Activated CD4-positive, alpha-beta T cell treated with anti-CD3 and anti-CD28 coated beads for 1 hour (primary cell): Measurements from ENCODE around the gene AP3B1.
"Not testable (repeated sequence)": the region's sequence is repeated elsewhere in the genome, so short reads cannot be mapped to it uniquely, and the experiment has no call there.

Source experiments
- DNase-seq: peaks from one replicate; pipeline ENCODE4 v3.0.0-alpha.2; 2020

AP3B1 gene

DNA sequence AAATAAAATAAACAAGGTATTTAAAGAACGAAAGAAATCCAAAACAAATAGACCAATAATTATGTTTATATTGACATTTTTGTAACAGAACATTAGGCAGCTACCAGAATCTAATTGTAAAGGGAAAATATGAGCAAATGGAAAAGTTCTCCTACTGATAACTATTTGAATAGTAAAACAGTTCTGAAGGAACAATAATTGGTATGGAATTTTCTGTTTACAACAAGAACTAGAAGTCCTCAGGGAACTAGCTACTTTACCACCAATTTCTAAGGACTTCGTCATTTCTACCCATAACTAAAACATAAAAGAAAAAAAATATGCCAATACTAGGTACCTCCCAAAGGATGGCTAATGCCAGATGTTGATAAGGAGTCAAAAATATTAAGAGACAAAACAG lies 58.5 kb downstream of the AP3B1 start:
- DNase-seq: no peak

DNA sequence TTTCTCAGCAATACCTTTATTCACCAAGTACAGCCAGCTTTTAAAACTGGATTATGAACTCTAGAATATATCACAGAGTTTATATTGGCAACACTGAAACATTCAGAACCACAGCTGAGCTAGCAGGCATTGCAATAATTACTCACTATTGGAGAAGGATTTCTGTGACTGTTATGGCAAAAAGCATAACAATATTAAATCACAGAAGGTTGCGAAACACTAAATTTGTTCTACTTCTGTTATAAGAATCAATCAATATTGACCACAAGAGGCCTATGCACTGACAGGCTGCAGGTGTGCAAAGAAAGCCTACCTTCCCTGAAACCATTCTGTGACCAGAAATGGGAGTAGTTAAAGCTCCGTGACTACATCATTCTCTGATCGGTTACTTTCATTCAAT lies 59.2 kb downstream of the AP3B1 start:
- DNase-seq: no peak

DNA sequence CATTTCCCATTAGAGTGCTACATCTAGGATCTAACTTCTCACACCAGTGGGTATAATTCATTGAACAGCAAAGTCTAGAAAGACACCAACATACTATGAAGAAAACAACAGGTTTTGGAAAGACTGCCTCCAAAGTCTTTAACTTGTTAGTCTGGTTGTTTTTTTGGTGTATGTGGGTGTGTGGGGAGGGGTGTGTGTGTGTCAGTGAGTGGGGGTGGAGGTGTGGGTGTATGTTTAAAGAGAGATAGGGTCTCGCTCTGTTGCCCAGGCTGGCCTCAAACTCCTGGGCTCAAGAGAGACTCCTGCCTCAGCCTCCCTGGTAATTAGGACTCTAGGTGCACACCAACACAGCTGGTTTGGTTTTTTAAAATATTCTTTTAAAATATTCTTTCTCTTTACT lies 59.7 kb downstream of the AP3B1 start:
- DNase-seq: no peak

DNA sequence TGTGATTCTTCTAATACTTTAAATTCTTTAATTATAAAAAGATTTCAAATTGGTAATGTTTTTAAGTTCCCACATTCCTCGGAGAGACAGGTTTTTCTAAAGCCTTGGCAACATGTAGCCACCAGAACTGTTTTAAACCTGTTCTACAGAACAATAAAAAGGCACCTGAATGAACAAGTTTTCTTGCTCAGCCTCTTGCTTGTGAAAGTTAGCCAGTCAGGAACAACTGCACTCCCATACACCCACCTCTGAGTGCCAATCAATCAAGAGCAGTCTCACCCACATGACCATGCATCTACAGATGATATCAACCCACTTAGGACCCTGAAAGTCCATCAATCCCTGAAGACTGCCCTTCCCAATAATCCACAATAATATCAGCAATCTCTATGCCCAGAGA lies 62.3 kb downstream of the AP3B1 start:
- DNase-seq: no peak

DNA sequence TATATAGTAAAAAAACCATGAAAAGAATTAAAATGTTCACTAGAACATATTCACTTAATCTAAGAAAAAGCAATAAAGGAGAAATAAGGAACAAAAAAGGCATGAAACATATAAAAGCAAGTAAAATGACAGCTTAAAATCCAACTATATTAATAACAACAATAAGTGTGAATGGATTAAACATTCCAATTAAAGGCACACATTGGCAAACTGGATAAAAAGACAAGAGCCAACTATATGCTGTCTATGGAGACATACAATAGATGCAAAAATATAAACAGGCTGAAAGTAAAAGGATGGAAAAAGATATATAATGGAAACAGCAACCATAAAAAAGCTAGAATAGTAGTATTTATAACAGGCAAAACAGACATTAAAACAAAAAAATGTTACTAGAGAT lies 70.1 kb downstream of the AP3B1 start:
- DNase-seq: no peak

DNA sequence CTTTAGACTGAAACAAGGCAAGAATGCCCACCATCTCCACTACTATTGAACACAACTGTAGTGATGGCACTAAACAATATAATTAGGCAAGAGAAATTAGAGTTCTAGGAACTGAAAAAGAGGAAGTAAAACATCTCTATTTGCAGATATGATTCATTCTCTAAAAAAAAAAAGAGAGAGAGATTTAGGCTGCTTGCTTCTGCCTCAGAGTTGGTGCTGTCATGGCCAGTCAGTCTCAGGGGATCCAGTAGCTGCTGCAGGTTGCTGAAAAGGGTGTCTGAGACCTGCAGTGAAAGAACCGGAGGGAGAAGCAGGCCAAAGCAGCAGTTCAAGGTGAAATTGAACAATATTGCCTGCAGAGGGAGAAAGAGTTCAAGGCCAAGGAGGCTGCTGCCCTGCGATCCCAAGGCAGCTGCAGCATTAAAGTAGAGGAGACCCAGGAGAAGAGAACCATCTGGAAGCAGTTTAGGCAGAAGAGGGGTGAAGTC lies 72.5 kb downstream of the AP3B1 start:
- no peak for DNase-seq

DNA sequence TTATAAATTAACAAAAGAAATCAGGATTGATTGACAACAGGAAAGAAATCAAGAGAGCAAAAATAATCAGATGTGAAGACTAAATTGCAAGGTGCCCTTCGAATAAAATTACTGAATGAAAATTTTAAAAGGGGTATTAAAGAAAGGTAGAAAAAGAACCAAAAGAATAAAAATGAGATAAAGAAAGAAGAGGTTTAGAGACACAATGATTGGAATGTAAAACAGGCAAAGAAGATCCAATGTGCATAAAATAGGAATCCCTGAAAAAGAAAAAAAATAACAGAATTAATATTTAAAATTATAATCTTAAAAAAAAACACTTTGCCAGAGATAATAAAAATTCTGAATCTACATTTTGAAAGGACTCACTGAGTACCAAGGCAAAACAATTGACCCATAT lies 73.0 kb downstream of the AP3B1 start:
- no peak for DNase-seq

DNA sequence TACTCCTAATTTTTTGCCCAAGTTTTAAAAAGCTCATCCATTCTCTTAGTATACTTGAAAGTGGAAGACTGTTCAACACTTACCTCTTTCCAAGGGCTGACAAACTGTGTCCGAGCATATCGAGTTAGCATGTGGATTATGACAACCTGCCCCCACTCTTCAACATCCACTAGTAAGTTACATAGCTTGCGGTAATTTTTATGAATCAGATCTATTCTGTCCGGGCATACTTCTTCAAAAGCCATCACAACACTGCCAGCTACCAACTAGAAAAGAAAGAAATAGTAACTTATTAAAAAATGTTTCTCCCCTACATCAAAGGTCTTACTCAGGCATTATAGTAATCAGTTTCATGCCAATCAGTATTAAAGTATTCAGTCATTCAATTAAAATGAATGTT lies 78.5 kb downstream of the AP3B1 start:
- DNase-seq: no peak

DNA sequence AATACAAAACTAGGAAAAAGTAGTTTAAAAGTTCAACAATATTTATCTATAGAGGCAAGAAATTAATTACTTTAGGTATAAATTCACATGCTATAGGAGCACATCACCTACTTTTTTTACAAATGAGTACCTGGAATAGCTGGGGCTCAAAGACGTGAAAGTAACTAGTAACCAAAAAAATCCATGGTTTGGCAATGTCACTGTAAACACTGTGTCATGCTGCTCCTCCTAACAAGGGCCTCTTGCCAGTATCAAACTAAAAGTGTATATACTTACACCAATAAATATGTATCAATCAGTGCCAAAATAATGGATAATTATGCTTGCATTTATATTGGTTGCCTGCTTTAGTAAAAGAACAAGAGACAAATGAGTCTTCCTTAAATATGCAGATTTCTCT lies 78.9 kb downstream of the AP3B1 start:
- DNase-seq: no peak

DNA sequence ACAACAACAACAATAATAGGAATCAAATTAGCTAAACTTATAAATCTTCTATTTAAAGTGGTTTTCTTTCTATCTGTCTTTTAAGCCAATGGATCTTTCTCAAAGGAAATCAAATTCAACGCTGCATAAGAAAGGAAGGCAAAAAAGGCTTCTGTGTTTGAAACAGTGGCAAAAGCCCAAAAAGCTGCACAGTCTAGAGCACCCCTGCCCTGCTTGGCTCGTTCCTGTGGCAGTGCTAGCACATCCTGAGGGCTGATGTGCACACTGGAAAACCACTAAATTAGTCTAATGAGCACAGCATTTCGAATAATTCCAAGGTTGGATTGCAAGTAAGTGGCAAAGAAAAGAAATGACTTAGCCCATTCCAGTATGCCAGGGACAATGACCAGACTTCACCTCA lies 80.7 kb downstream of the AP3B1 start:
- DNase-seq: no peak

DNA sequence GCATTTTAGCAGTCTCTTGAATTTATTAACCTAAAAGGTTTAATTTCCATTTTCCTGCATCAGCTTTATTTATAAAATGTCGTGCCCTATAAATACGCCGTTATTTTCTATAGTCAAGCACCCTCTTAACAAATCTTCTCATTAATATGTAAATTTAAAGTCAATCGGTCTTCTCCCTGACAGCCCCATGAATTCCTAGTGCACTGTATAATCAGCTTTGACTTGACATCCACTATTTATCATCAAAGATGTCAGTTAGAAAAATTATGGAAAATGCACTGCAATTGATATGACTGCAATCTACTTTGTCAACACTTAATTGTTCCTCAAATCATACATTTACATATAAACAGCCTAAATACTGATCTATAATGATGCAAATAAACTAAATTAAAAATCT lies 83.4 kb downstream of the AP3B1 start:
- no peak for DNase-seq

DNA sequence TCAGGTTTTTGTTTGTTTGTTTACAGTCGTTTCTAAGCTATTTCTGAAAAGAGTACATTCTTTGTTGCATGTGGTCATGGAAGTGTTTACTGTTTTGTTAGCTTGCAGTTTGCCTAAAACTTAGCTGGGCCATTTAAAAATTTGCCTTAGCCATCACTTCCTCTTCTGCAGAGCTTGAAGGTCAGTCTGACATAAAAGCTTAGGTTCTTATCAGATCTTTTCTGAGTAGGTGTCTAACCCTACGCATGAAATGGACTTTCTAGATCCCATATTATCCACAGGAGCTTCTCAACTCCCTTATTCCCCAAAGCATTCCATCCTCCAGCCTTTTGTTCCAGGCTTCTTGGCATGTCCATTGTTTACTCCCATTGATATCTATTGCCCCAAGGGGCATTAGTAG lies 90.3 kb downstream of the AP3B1 start:
- no peak for DNase-seq

DNA sequence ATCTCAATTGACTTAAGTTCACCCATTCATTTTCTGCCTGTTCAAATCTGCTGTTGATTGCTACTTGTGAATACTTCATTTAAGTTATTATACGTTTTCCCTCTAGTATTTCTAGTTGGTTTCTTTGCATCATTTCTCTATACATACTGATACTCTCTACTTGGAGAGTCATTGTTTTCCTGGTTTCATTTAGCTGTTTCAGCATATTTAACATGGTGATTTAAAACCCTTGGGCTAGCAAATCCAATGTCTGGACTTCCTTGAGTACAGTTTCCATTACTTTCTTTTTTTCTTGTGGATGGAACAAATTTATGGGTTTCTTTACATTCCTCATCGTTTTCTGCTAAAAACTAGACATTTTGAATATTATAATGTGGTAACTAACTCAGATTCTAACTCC lies 90.7 kb downstream of the AP3B1 start:
- DNase-seq: no peak

DNA sequence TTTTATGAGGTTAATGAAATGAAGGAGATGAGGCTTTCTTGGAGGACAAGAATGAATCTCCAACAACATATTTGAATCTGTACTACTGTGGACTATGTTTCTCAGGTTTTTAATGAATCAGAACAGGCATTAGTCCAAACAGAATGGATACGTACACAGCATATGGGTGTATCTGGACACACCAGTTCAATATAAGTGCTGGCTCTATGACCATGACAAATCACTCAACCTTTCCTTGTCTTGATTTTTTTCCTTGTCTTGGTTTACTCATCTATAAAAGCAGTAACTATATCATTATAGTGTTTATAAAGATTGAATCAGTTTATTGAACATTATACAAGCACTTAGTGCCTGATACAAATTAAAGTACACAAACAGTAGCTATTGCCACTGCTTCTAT lies 104.1 kb downstream of the AP3B1 start:
- DNase-seq: no peak

DNA sequence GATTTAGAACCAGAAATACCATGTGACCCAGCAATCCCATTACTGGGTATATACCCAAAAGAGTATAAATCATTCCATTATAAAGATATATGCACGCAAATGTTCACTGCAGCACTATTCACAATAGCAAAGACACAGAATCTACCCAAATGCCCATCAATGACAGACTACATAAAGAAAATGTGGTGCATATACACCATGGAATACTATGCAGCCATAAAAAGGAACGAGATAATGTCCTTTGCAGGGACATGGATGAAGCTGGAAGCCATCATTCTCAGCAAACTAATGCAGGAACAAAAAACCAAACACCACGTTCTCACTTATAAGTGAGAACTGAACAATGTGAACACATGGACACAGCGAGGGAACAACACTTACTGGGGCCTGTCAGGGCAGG lies 105.8 kb downstream of the AP3B1 start:
- not testable (repeated sequence) for DNase-seq

DNA sequence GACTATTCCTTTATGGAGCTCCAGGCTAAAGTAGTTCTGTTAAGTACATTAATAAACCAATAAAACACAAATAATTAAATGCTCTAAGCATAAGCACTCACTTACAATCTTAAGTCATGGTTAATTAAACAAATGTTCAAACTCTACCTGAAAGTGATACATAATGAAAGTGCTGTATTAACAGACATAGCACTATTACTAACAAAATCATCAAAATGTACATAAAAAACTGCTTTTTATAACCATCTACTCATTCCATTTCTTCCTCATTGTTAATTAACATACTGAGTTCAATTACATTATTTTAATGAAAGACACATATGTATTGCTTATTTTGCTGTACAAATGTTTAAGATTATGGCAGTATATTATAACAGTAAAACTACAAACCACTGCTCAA lies 107.3 kb downstream of the AP3B1 start:
- DNase-seq: no peak

DNA sequence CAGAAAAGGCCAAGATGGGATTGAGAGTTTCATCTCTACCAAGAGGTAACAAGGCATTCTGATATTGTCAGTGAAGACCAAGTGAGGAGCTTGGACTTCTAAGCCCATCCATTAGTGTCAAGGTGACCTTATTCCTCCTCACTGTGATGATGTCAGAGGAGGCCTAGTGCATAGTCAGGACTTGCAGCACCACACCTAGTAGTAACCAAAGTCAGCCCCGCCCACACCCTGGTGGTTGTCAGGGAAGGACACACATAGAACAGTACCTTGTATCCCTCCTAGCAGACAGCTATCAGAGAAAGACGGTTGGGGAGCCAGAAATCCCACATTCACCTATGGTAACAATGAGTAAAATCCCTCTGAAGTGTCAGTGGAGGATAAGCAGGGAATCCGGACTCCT lies 111.7 kb downstream of the AP3B1 start:
- DNase-seq: no peak

DNA sequence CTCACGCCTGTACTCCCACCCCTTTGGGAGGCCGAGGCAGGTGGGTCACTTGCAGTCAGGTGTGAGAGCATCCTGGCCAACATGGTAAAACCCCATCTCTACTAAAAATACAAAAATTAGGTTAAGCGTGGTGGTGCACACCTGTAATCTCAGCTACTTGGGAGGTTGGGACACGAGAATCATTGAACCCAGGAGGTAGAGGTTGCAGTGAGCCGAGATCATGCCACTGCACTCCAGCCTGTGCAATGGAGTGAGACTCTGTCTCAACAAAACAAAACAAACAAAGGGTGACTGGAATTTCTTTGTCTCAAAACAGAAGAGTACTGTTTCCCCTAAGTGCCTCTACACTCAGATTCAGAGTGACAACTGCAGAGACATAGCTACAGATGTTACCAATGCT lies 116.1 kb downstream of the AP3B1 start:
- DNase-seq: no peak

DNA sequence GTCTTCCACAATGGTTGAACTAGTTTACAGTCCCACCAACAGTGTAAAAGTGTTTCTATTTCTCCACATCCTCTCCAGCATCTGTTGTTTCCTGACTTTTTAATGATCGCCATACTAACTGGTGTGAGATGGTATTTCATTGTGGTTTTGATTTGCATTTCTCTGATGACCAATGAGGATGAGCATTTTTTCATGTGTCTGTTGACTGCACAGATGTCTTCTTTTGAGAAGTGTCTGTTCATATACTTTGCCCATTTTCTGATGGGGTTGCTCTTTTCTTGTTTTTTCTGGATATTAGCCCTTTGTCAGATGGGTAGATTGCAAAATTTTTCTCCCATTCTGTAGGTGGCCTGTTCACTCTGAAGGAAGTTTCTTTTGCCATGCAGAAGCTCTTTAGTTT lies 124.2 kb downstream of the AP3B1 start:
- DNase-seq: not testable (repeated sequence)

DNA sequence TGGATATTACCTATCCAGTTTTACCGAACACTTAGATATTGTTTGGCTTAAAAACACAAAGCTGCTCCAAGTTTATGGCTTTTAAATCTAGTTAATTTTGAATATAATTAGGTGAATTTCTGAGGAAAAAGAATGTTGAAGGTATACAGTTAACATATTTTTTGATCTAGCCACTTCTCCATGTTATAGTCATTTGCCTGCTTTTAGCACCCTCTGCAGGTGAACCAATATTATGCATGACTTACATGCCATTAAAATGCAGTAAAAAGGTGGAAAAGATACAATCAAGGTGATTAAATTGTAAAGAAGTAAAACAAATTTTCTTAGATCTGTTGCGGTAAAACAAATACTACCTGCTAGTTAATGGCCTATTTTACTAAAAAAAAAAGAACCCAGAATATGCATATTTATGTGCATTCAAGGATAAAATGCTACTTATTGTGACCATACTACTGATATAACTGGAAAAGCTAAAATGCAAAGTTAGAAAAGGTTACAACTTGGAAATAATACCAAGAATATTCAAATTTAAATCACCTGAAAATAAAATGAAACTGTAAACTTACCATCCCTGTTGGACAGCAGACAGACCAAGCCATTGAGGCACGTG lies 132.1 kb downstream of the AP3B1 start:
- no peak for DNase-seq

DNA sequence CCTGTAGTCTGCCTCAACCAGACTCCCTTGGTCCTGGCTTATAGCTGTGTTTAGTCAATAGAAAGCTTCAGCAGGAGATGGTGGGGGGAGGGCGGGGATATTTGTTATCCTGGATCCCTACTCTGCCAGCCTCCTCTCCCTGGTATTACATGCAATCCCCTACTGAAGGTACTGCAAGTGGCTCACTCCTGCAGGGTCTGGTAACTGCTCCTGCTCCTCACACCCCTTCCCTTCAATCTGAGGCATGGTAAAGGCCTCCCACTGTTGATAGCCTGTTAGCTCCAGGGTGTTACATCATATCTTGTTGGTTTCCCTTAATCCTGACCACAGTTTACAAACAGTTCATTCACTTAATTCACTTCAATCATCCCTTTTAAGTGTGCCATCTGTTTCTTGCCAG lies 137.5 kb downstream of the AP3B1 start:
- no peak for DNase-seq

DNA sequence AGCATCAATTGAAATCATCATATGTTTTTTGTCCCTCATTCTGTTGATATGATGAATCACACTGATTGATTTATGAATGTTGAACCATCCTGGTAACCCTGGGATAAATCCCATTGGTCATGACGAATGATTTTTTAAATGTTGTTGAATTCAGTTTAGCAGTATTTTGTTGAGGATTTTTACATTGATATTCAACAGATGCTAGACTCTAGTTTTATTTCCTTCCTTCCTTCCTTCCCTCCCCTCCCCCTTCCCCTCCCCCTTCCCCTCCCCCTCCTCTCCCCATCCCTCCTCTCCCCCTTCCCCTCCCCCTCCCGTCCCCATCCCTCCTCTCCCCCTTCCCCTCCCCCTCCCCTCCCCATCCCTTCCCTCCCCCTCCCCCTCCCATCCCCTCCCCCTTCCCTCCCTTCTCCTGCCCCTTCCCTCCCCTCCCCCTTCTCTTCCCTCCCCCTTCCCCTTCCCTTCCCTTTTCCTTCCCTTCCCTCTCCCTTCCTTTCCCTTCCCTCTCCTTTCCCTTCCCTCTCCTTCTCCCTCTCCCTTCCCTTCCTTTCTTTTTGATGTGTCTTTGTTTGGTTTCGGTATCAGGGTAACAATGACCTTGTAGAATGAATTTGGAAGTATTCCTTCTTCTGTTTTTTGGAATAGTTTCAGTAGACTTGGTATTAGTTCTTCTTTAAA lies 142.8 kb downstream of the AP3B1 start:
- no peak for DNase-seq

DNA sequence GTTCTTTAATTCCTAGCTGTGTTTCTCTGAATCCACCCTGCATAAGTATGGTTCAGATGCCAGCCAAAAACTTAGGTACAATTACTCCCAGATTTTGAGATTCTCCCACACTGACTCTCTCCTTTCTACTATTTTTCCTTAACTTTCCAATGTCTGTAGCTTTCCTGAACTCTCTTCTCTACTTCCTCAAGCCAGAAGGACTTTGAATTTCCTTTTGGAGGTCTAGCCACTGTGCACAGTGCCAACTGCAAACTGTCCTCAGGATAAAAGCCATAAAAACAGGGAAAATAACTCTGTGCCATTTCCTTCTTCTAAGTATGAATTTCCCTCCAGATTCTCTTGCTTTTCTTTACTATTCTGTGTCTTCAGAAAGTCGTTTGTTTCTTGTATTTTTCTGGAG lies 157.2 kb downstream of the AP3B1 start:
- no peak for DNase-seq

DNA sequence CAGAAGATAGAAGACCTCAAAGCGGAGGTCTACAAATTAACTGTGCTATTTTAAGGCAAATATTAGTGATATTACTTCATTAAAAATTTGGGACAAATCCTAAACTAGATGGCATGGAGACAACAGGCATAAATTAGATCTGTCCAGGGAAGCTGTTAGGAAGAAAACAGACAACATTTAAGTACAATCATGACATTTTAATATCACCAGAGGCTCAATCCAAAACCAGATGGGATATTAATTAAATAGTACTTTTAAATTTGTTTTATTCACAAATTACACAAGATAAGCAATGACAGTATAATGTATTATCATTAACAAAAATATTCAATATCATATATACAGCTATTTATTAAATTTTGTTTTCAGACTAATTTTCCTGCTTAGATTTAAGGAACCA lies 161.1 kb downstream of the AP3B1 start:
- no peak for DNase-seq

DNA sequence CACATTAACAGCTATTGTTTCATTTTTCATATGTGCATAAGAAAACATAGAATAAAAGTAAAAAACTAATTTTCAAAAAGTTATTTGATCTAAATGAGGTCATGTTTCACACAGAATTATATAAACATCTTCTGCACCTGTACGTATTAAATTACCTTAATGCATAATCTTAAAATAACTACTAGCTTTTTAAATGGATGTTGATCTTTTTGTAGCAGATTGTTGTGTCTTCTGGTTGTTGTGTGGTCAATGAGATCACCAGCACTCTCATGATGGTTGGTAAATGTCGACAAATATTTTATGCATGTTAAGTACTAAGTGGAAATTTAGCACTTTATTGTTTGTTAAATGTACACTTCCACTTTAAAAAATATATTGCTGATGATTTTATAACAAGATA lies 162.0 kb downstream of the AP3B1 start:
- no peak for DNase-seq
